C4-2B (cell line): ENCODE data around the gene INPP4B.
A peak's percentile ranks its signal among the peaks of the same experiment; 100 is the strongest.

Experiments used
- ZFX ChIP-seq: fragments of 450-650 bp; IDR thresholded peaks from 2 replicates; pipeline ENCODE4 v1.6.1; 2017
- TF ChIP-seq, protein P1 (sequence below): fragments of 450-650 bp; conservative IDR thresholded peaks from 2 replicates; pipeline ENCODE4 v1.5.1; 2017; ENCODE audit warnings: mild to moderate bottlenecking

DNA sequence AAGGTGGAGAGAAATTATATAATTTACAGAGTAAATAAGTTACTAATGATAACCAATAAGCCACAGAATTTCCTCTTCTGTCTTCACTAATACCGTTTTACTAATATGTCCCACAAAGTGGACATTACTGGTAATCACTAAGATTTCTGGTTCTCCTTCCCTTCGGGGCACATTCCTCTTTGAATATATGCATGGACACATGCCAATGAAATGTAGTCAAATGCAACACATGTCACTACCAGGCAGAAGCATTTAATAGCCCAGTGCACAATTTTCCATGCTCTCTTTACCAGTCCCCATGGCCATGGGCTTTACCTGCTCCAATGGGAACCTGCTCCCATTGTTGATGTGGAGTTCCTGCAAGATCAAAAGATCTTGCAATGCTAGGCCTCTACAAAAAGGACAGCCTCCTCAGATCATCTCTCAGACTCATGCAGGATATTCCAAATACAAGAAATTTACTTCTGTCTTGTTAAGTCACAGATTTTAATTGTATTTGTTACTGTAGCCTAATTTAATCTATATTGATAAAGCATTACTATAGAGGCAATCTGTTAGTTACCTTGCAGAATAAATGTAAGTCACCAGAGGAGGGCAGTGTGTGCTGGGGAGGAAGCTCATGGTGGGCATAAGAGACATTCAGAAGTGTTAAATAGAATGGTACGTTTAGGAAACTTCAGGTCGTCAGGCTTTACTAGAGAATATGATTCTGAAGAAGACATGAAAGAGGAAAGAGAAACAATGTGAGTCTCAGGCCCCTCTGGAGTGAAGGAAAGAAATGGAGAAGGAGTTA is 37.1 kb upstream of the INPP4B start:
- TF ChIP-seq, protein P1, sequence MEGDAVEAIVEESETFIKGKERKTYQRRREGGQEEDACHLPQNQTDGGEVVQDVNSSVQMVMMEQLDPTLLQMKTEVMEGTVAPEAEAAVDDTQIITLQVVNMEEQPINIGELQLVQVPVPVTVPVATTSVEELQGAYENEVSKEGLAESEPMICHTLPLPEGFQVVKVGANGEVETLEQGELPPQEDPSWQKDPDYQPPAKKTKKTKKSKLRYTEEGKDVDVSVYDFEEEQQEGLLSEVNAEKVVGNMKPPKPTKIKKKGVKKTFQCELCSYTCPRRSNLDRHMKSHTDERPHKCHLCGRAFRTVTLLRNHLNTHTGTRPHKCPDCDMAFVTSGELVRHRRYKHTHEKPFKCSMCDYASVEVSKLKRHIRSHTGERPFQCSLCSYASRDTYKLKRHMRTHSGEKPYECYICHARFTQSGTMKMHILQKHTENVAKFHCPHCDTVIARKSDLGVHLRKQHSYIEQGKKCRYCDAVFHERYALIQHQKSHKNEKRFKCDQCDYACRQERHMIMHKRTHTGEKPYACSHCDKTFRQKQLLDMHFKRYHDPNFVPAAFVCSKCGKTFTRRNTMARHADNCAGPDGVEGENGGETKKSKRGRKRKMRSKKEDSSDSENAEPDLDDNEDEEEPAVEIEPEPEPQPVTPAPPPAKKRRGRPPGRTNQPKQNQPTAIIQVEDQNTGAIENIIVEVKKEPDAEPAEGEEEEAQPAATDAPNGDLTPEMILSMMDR = peak; percentile 48
- TF ChIP-seq ZFX = no peak
